Sigmoid colon (tissue), 4 donors: ENCODE results near the gene SNX19.

Experiments used
- EP300 ChIP-seq, 4 donors: sonication (generic); formaldehyde crosslinking; IDR thresholded peaks; one replicate each; pipeline ENCODE4 v1.6.1; 2017; ENCODE audit warnings: antibody characterized with exemption in 4 of 4
- POLR2A ChIP-seq, 2 donors: fragments of 450-650 bp; IDR thresholded peaks; one replicate each; pipeline ENCODE4 v1.6.1; 2016; ENCODE audit warnings: antibody characterized with exemption in 2 of 2, mild to moderate bottlenecking in 2 of 2, moderate library complexity in 2 of 2
- POLR2AphosphoS5 ChIP-seq, 4 donors: sonication (generic); formaldehyde crosslinking; IDR thresholded peaks; one replicate each; pipeline ENCODE4 v1.6.1; 2017; ENCODE audit warnings: antibody characterized with exemption in 4 of 4
- TF ChIP-seq, protein P1 (sequence below), 4 experiments: fragments of 450-650 bp in 3 of 4; fragments of 200-600 bp in 1 of 4; IDR thresholded peaks; one replicate each; pipeline ENCODE4 v1.5.1; 2016 to 2019; ENCODE audit warnings: antibody characterized with exemption in 4 of 4, mild to moderate bottlenecking in 3 of 4, moderate library complexity in 2 of 4

DNA sequence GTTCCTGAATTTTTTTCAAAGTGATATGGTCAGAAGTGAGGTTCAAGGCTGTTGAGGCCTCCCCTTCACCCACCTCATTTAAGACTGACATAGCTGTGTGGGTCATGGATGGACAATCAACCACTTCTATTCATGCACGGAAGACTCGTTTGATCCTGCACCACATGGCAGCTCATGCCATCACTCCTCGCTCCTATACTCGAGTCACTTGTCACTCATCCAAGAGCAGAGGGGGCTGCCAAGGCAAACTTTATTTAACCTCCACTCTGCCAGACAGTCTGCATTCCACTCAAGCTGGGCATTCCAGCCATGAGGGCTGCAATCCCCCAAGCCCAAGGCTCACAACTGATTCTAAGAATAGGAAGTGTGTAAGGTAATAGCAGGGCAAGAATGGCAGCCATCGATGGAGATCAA, 34.1 kb downstream of the SNX19 start:
- TF ChIP-seq, protein P1, sequence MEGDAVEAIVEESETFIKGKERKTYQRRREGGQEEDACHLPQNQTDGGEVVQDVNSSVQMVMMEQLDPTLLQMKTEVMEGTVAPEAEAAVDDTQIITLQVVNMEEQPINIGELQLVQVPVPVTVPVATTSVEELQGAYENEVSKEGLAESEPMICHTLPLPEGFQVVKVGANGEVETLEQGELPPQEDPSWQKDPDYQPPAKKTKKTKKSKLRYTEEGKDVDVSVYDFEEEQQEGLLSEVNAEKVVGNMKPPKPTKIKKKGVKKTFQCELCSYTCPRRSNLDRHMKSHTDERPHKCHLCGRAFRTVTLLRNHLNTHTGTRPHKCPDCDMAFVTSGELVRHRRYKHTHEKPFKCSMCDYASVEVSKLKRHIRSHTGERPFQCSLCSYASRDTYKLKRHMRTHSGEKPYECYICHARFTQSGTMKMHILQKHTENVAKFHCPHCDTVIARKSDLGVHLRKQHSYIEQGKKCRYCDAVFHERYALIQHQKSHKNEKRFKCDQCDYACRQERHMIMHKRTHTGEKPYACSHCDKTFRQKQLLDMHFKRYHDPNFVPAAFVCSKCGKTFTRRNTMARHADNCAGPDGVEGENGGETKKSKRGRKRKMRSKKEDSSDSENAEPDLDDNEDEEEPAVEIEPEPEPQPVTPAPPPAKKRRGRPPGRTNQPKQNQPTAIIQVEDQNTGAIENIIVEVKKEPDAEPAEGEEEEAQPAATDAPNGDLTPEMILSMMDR (IDR thresholded peaks at IDR 0.05), result no peak
- TF ChIP-seq POLR2AphosphoS5 (IDR thresholded peaks at IDR 0.05), result no peak
- TF ChIP-seq POLR2A (IDR thresholded peaks at IDR 0.05), result no peak
- no peak for TF ChIP-seq EP300 (IDR thresholded peaks at IDR 0.05)
